C4-2B (cell line): ENCODE data around the gene PPARG.

Experiments
- CTCF ChIP-seq: fragments of 450-650 bp; conservative IDR thresholded peaks from 2 replicates; pipeline ENCODE4 v1.5.1; 2017; ENCODE audit warnings: mild to moderate bottlenecking
- ZFX ChIP-seq: fragments of 450-650 bp; IDR thresholded peaks from 2 replicates; pipeline ENCODE4 v1.6.1; 2017

- TF ChIP-seq CTCF (no peak), ZFX (no peak)
Measured at GRCh38 chr3:12425850-12426579, 137.1 kb downstream of the PPARG start.
